HepG2 (cell line): Measurements from ENCODE around the gene ERBB4. TPM values are rescaled to one million over a fixed set of nuclear protein-coding genes. Genes with fewer than 3 reads are reported as not detected.

Experiments used
- ATF7 ChIP-seq, 2 experiments: fragments of 450-650 bp in 1 of 2; sonication (generic) in 1 of 2; formaldehyde crosslinking in 1 of 2; IDR thresholded peaks; 2 replicates each; pipeline versions ENCODE4 v1.4.0 to v1.6.1; 2016 to 2020; ENCODE audit warnings: antibody characterized with exemption in 1 of 2, mild to moderate bottlenecking in 1 of 2, missing genetic modification reagents in 1 of 2
- DMTF1 ChIP-seq: sonication (generic); formaldehyde crosslinking; IDR thresholded peaks from 2 replicates; pipeline ENCODE4 v1.4.0; 2020; ENCODE audit warnings: mild to moderate bottlenecking, missing genetic modification reagents
- FOXP1 ChIP-seq, 2 experiments: fragments of 450-650 bp in 1 of 2; IDR thresholded peaks; 2 replicates each; pipeline ENCODE4 v1.6.1; 2017 to 2018; ENCODE audit warnings: antibody characterized with exemption in 1 of 2
- HDAC1 ChIP-seq: sonication (generic); formaldehyde crosslinking; IDR thresholded peaks from 2 replicates; pipeline ENCODE4 v1.5.1; 2020; ENCODE audit warnings: mild to moderate bottlenecking, missing genetic modification reagents
- PATZ1 ChIP-seq: sonication (generic); formaldehyde crosslinking; IDR thresholded peaks from 2 replicates; pipeline ENCODE4 v1.4.0; 2020; ENCODE audit warnings: missing genetic modification reagents
- PLRG1 ChIP-seq: fragments of 450-650 bp; conservative IDR thresholded peaks from 2 replicates; pipeline ENCODE4 v1.6.1; 2016
- RAD21 ChIP-seq: fragments of 450-650 bp; formaldehyde crosslinking; IDR thresholded peaks from 2 replicates; pipeline ENCODE4 v1.5.0; 2020; ENCODE audit warnings: mild to moderate bottlenecking
- SNRNP70 ChIP-seq: fragments of 200-400 bp; formaldehyde crosslinking; IDR thresholded peaks from 2 replicates; pipeline ENCODE4 v1.6.1; 2017; ENCODE audit warnings: mild to moderate bottlenecking, low read depth, low read length, moderate library complexity
- SP140L ChIP-seq: sonication (generic); formaldehyde crosslinking; IDR thresholded peaks from 2 replicates; pipeline ENCODE4 v1.4.0; 2020; ENCODE audit warnings: missing genetic modification reagents, borderline replicate concordance
- TAF15 ChIP-seq: fragments of 200-400 bp; formaldehyde crosslinking; IDR thresholded peaks from one replicate; pipeline ENCODE4 v1.6.1; 2018; ENCODE audit warnings: mild to moderate bottlenecking, low read depth, low read length; ENCODE audit not compliant: poor library complexity, severe bottlenecking
- TRAFD1 ChIP-seq: sonication (generic); formaldehyde crosslinking; IDR thresholded peaks from 2 replicates; pipeline ENCODE4 v1.5.1; 2020; ENCODE audit warnings: missing genetic modification reagents, mild to moderate bottlenecking, borderline replicate concordance
- ZBTB34 ChIP-seq: sonication (generic); formaldehyde crosslinking; IDR thresholded peaks from 2 replicates; pipeline ENCODE4 v1.8.0; 2022; ENCODE audit warnings: mild to moderate bottlenecking, missing genetic modification reagents
- ZFP36L1 ChIP-seq: sonication (generic); formaldehyde crosslinking; IDR thresholded peaks from 2 replicates; pipeline ENCODE4 v1.8.0; 2022; ENCODE audit warnings: mild to moderate bottlenecking, missing genetic modification reagents, moderate library complexity
- ZNF292 ChIP-seq: sonication (generic); formaldehyde crosslinking; IDR thresholded peaks from 2 replicates; pipeline ENCODE4 v1.8.1; 2022; ENCODE audit warnings: mild to moderate bottlenecking, low read depth, missing genetic modification reagents, borderline replicate concordance
- ZNF30 ChIP-seq: sonication (generic); formaldehyde crosslinking; IDR thresholded peaks from 2 replicates; pipeline ENCODE4 v1.5.0; 2020; ENCODE audit warnings: mild to moderate bottlenecking, missing genetic modification reagents
- ZNF33B ChIP-seq: sonication (generic); formaldehyde crosslinking; IDR thresholded peaks from 2 replicates; pipeline ENCODE4 v1.5.1; 2020; ENCODE audit warnings: mild to moderate bottlenecking, missing genetic modification reagents
- ZNF496 ChIP-seq: sonication (generic); formaldehyde crosslinking; IDR thresholded peaks from 2 replicates; pipeline ENCODE4 v1.8.1; 2023; ENCODE audit warnings: mild to moderate bottlenecking, moderate library complexity, missing genetic modification reagents; ENCODE audit not compliant: insufficient replicate concordance
- ZNF790 ChIP-seq: sonication (generic); formaldehyde crosslinking; IDR thresholded peaks from 2 replicates; pipeline ENCODE4 v1.8.0; 2022; ENCODE audit warnings: missing genetic modification reagents, mild to moderate bottlenecking, borderline replicate concordance
- ZSCAN9 ChIP-seq: IDR thresholded peaks from 2 replicates; pipeline ENCODE4 v1.6.1; 2016; ENCODE audit warnings: borderline replicate concordance
- polyA plus RNA-seq, 8 experiments: library from polyadenylated mRNA; depleted of rRNA in 3 of 8; stranded (reverse) in 7 of 8; unstranded in 1 of 8; fragments of >200 nt; fragmentation: Illumina TruSeq in 4 of 8; extraction: Trizol in 4 of 8; gene quantifications; 2 replicates each; pipeline versions ENCODE4 v1.2.1 to v1.2.3, GENCODE V29; 2011 to 2016; ENCODE audit warnings: low read depth in 4 of 8, missing spikeins in 1 of 8, mixed read lengths in 1 of 8; ENCODE audit not compliant: insufficient read depth in 1 of 8
- total RNA-seq, 5 experiments: library from RNA; depleted of rRNA; stranded (reverse); fragments of >200 nt; fragmentation: Illumina TruSeq; extraction: Trizol; gene quantifications; 2 replicates each; pipeline ENCODE4 v1.2.3, GENCODE V29; 2016; ENCODE audit warnings: low read depth in 1 of 5
- TF ChIP-seq, protein P1 (sequence below): sonication (generic); formaldehyde crosslinking; IDR thresholded peaks from 2 replicates; pipeline ENCODE4 v1.5.0; 2020; ENCODE audit warnings: missing genetic modification reagents, mild to moderate bottlenecking, borderline replicate concordance

The ERBB4 gene
- total and polyA plus RNA-seq, 2 of the 13 experiments (the other 11 are each of a cell fraction or from before 2014, with no cell fraction given): not detected

GRCh38 chr2:212359425-212360067, 179.1 kb downstream of the ERBB4 start (continued):
- TF ChIP-seq ZSCAN9: no peak; the same call in 1 of the 2 replicates
- TF ChIP-seq ZNF30 (CRISPR knock-in tag): no peak
- no peak for TF ChIP-seq ZNF292 (CRISPR knock-in tag)
- TF ChIP-seq ZNF790: no peak
- TF ChIP-seq, protein P1, sequence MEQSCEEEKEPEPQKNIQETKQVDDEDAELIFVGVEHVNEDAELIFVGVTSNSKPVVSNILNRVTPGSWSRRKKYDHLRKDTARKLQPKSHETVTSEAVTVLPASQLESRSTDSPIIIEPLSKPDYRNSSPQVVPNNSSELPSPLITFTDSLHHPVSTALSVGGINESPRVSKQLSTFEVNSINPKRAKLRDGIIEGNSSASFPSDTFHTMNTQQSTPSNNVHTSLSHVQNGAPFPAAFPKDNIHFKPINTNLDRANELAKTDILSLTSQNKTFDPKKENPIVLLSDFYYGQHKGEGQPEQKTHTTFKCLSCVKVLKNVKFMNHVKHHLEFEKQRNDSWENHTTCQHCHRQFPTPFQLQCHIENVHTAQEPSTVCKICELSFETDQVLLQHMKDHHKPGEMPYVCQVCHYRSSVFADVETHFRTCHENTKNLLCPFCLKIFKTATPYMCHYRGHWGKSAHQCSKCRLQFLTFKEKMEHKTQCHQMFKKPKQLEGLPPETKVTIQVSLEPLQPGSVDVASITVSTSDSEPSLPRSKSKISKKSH (CRISPR knock-in tag): no peak
- TF ChIP-seq TAF15: no peak
- TF ChIP-seq ATF7 (IDR thresholded peaks at IDR 0.05): no peak
- TF ChIP-seq ATF7 (CRISPR knock-in tag; IDR thresholded peaks at IDR 0.05): no peak
- TF ChIP-seq TRAFD1 (CRISPR knock-in tag): no peak
- no peak for TF ChIP-seq PLRG1
- no peak for TF ChIP-seq ZNF496 (CRISPR knock-in tag)
- TF ChIP-seq ZNF33B (CRISPR knock-in tag): no peak
- 0 out of 2 replicates have a peak, but pooled peaks have one; percentile 23 for TF ChIP-seq FOXP1 (IDR thresholded peaks at IDR 0.05)
- peak; percentile 86 for TF ChIP-seq FOXP1 (CRISPR knock-in tag; IDR thresholded peaks at IDR 0.05)
- TF ChIP-seq SNRNP70: no peak
- peak; percentile 49; the same call in 1 of the 2 replicates for TF ChIP-seq PATZ1 (CRISPR knock-in tag)
- no peak for TF ChIP-seq HDAC1 (CRISPR knock-in tag)
- no peak for TF ChIP-seq DMTF1 (CRISPR knock-in tag)
- TF ChIP-seq SP140L: no peak
- TF ChIP-seq ZBTB34 (CRISPR knock-in tag): no peak; the same call in 1 of the 2 replicates
- no peak for TF ChIP-seq ZFP36L1 (CRISPR knock-in tag)
- TF ChIP-seq RAD21 (CRISPR knock-in tag): no peak
